Measurements from ENCODE around the gene ABCG2. TPM values are rescaled to one million over a fixed set of nuclear protein-coding genes. Genes with fewer than 3 reads are reported as not detected.

Gene ABCG2
- total RNA-seq (2021; fragmentation: NEBNext Ultra II Directional; extraction: Animal tissue kit (Norgen Biotek cat#: 25700)) (3.4 and 4.6 TPM in 2 replicates), polyA plus RNA-seq (2011; rRNA removed) (1.5 and 2.4 TPM in 2 replicates), polyA minus RNA-seq (2011; rRNA and poly(A)+ RNA removed) (4.3 and 5.2 TPM in 2 replicates)
- polyA plus RNA-seq (2011; cell fraction: cytosol; rRNA removed), result 2.6 TPM
- polyA plus RNA-seq (2011; cell fraction: nucleus; rRNA removed), result 1.5 TPM
- polyA plus RNA-seq (2012, experiment 1 of 2), result 1.9 to 3.0 TPM (median 2.8 TPM) in 4 replicates
- 0.28 TPM for polyA plus RNA-seq (2012, experiment 2 of 2)
- polyA plus RNA-seq (2013, experiment 1 of 2), result 5.3 TPM
- 5.4 TPM for polyA plus RNA-seq (2013, experiment 2 of 2)
- polyA minus RNA-seq (2011; cell fraction: cytosol; rRNA and poly(A)+ RNA removed), result 3.5 TPM
- polyA minus RNA-seq (2011; cell fraction: nucleus; rRNA and poly(A)+ RNA removed), result 2.8 TPM
- long read RNA-seq, experiment 1, partial matches to known transcripts, result 3 of 8 reads
- long read RNA-seq, experiment 1, other reads (novel, unspliced or antisense), result 5 of 8 reads
- long read RNA-seq, experiment 2, result 0 reads

DNA sequence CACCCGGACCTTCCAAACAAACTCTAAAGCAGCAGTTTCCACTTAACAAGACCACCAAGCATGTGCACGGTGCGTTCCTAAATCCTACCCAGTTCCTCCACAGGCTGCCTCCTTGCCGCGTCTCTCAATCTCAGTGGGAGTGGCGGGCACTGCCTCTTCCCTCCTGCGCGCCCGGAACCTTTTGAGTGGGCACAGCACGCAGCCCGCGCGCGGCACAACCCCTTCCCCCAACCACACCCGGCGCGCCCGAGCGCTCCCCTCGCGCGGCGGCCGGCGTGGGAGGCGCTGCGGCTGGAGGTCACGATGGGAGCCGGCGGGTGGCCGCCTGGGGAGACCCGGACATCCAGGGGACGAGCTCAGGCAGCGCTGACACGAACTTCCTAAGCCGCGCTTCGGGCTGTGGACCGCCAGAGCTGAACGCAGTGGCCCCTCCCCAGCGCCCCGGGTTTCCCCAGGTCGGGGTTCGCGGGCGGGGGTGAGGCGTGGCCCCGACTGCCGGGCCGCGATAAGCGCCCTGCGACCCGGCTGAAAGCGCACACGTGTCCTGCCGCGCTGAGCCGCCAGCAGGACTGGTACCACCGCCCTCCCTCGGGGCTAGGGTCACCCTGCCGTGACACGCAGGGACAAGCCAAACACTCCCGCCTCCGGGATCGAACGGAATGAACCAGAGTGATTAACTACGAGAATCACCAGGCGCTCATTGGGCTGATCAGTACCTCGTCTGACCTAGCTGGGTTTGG is at the start of gene ABCG2:
ABCG2 (minus strand) TSS at position 151 of the 740 bp plus-strand sequence. CDS start 18,644 bp downstream, outside the sequence.
- no peak within 1 kb of the TSS for H3K27ac ChIP-seq (ENCODE audit: low read depth, low read length)
- peaks cover 0 to 2% (median 0%) of the 10 kb centered on the region in 4 experiments; a peak in 3 of 7 replicates for H3K27me3 ChIP-seq (replicated peaks in 1 of 4; ENCODE audit: control insufficient read depth in 3 of 4, extremely low read depth in 1 of 4, insufficient read depth in 3 of 4, low read length in 3 of 4)
- H4K5ac ChIP-seq (ENCODE audit: insufficient read length, low read depth, low read length), result no peak within 1 kb of the TSS
- H2AFZ ChIP-seq (ENCODE audit: low read length), result peak within 1 kb of the TSS; percentile 97
- FAIRE-seq (no peak), DNase-seq (ENCODE audit: low read depth in 1 of 2, low spot score in 2 of 2) (peak in 1 of 2 experiments; percentile 80)
- no peaks in the 10 kb centered on the region for H3K9me3 ChIP-seq (ENCODE audit: insufficient read depth in 2 of 2, low read depth in 1 of 2, low read length in 1 of 2)
- no peaks in the 10 kb centered on the region for H4K20me1 ChIP-seq (replicated peaks in 1 of 2; ENCODE audit: control insufficient read depth in 1 of 2, insufficient read depth in 2 of 2, low read length in 2 of 2)
- peaks cover 2 to 13% (median 8%) of the 10 kb centered on the region in 4 experiments for H3K4me1 ChIP-seq (replicated peaks in 1 of 4; ENCODE audit: control insufficient read depth in 3 of 4, insufficient read depth in 4 of 4, low read length in 3 of 4)
- peak within 1 kb of the TSS; percentile 72; the same call in 1 of the 2 replicates for H2BK12ac ChIP-seq (ENCODE audit: low read depth, low read length)
- H2BK5ac ChIP-seq (ENCODE audit: low read depth, low read length), result peak within 1 kb of the TSS; percentile 60; the same call in 1 of the 2 replicates
- CTCF ChIA-PET (ENCODE audit: partially characterized antibody), result no interaction called here
- no peaks in the 10 kb centered on the region for H3K79me2 ChIP-seq (ENCODE audit: control insufficient read depth in 1 of 2, insufficient read depth in 2 of 2, low read length in 2 of 2)
- WGBS, 2 experiments (ENCODE audit: extremely low coverage in 1 of 2, insufficient coverage in 1 of 2, insufficient read length in 1 of 2, insufficient replicate concordance in 2 of 2, low coverage in 1 of 2, low lambda C conversion rate in 2 of 2, missing lambda C conversion rate in 1 of 2), result 2% methylated on average over 45 of the region's 70 CpGs; no CpG with 5 or more reads in 1 of the 2 experiments
- H3K23ac ChIP-seq (ENCODE audit: insufficient read length), result no peak within 1 kb of the TSS
- POLR2A ChIA-PET (ENCODE audit: partially characterized antibody), result interaction anchor here (0.6 to 1.8 kb wide), 3 partner anchors 20 to 366 kb away, joined by 3 to 7 read pairs (median 3); no protein-coding TSS in a partner anchor
- no peaks in the 10 kb centered on the region for H3K36me3 ChIP-seq (ENCODE audit: control insufficient read depth in 2 of 4, insufficient read depth in 4 of 4, low read length in 3 of 4)
- H3K9ac ChIP-seq (replicated peaks in 1 of 4; ENCODE audit: extremely low read depth in 1 of 4, low read depth in 3 of 4, low read length in 3 of 4), result peak within 1 kb of the TSS; percentile 6 to 64 (median 44); a peak in 5 of 7 replicates
- H2BK120ac ChIP-seq (replicated peaks; ENCODE audit: low read depth, low read length), result no peak within 1 kb of the TSS
- H4K8ac ChIP-seq (ENCODE audit: extremely low read depth, insufficient read depth, low read length), result peak within 1 kb of the TSS; percentile 77
- peak within 1 kb of the TSS; percentile 80 to 93 for H3K4me2 ChIP-seq (ENCODE audit: insufficient read depth in 1 of 2, low read depth in 2 of 2, low read length in 2 of 2)
- no peak within 1 kb of the TSS for H3K4ac ChIP-seq (replicated peaks; ENCODE audit: insufficient read length, low read depth, low read length)
- H3K23me2 ChIP-seq (ENCODE audit: low read depth, low read length), result peaks cover 9% of the 10 kb centered on the region
- peak within 1 kb of the TSS; percentile 40 to 67 (median 61) for H3K4me3 ChIP-seq (ENCODE audit: extremely low read depth in 1 of 4, insufficient read depth in 2 of 4, low read depth in 3 of 4, low read length in 4 of 4)
- H3K79me1 ChIP-seq (ENCODE audit: low read depth, low read length), result no peaks in the 10 kb centered on the region
- peak within 1 kb of the TSS; percentile 32; the same call in 1 of the 2 replicates for H2BK15ac ChIP-seq (ENCODE audit: low read length)
- peak within 1 kb of the TSS; percentile 97 for H3K18ac ChIP-seq (ENCODE audit: extremely low read depth, low read length)
- no peak within 1 kb of the TSS for H3K14ac ChIP-seq (ENCODE audit: insufficient read length)
- H2BK20ac ChIP-seq (ENCODE audit: low read length), result peak within 1 kb of the TSS; percentile 82; the same call in 1 of the 2 replicates
- peak within 1 kb of the TSS; percentile 34 for H4K91ac ChIP-seq (replicated peaks; ENCODE audit: insufficient read length, low read length)
- H3K56ac ChIP-seq (replicated peaks; ENCODE audit: insufficient read length, low read depth, low read length), result no peak within 1 kb of the TSS
- H2AK5ac ChIP-seq (ENCODE audit: low read depth, low read length), result no peak within 1 kb of the TSS
- TF ChIP-seq CHD2 (IDR thresholded peaks at IDR 0.05; ENCODE audit: low read length), result no peak
- TF ChIP-seq SIN3A (conservative IDR thresholded peaks at IDR 0.05 in 1 of 2, IDR thresholded peaks at IDR 0.05 in 1 of 2; ENCODE audit: low read depth in 1 of 2, low read length in 2 of 2), result peak; percentile 39 to 74; a peak in 2 of 4 replicates
- no peak for TF ChIP-seq FOSL1 (IDR thresholded peaks at IDR 0.05; ENCODE audit: insufficient read depth, low read depth, low read length)
- TF ChIP-seq TEAD4 (IDR thresholded peaks at IDR 0.05; ENCODE audit: low read depth, low read length), result no peak
- TF ChIP-seq POLR2AphosphoS5 (IDR thresholded peaks at IDR 0.05; ENCODE audit: low read depth, low read length), result 0 out of 2 replicates have a peak, but pooled peaks have one; percentile 53
- TF ChIP-seq SP1 (IDR thresholded peaks at IDR 0.05; ENCODE audit: low read depth, low read length), result no peak
- no peak; the same call in 1 of the 2 replicates for TF ChIP-seq JUND (IDR thresholded peaks at IDR 0.05; ENCODE audit: low read length)
- TF ChIP-seq ZNF274 (IDR thresholded peaks at IDR 0.05; ENCODE audit: borderline replicate concordance, extremely low read depth, low read length), result no peak
- TF ChIP-seq SP4 (IDR thresholded peaks at IDR 0.05; ENCODE audit: low read length), result no peak
- no peak for TF ChIP-seq CBX8 (IDR thresholded peaks at IDR 0.05; ENCODE audit: borderline replicate concordance, low read depth, low read length)
